DMS114 treated with DMSO at 0.1 percent for 48 hours (cell line): ENCODE data around the gene SPON2.

ENCODE experiments used
- DNase-seq: peaks from one replicate; lab custom pipeline; 2025; ENCODE audit not compliant: unreplicated experiment; lab: John Stamatoyannopoulos, UW

The SPON2 gene

DNA sequence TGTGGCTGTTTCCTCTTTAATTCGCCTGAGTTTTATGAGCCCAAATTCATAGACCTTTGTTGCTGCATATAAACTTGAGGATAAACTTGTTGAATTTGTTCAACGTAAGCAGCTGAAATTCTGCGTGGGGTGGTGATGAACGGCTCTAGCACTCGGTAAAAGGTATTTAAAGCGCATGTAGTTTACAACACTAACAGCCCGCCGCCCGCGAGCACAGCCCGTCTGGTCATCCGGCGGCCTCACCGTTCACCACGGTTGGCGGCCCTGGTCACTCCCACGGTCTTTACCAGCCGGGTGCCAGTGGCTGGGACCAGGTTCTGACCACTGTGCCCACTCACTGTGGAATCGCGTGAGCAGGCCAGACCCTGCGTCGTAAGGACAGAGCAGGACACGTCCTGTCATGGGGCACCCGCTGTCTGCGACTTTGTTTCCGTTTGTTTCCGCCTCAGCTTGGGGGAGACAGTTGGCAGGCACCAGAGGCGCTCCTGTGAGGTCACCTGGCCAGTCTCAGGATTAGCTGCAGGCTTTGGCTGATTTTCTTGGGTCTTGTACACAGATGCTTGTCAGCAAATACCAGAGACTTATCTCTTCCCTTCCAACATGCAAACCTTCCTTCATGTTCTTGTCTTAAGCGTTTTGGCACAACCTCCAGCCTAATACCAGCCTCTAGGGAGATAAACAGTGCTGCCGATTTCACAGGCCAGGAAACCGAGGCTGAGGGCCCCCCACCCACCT lies 36.8 kb upstream of the SPON2 start:
- DNase-seq, result no peak

DNA sequence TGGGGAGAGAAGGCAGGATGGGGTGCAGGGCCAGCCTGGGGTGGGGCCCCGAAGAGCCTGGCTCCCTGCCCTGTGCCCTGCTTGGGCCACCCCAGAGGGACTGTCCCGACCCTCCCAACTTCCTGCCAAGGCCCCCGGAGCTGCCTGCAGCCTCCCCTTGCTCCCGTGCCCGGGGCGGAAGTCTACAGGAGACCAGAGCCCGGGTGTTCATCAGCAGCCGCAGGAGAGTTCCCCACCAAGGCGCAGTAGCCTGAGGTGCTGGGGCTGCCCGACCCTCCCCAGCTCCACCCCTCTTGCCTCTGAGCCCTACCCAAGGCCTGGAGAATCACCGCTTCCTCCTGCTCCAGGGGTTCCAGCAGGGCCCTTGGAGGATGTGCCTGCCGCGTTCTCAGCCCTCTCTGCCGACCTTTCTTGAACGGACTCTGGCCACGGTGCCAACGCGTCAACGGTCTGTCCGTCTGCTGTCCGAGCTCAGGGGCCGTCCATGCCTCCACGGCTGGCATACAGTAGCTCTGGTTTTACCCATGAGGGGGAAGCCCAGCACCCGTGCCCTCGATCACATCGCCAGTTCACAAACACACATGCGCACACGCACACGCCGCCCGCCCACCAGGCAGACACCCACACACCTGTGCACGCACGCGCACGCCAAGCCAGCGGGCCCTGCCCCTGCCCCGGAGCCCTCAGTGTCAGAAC lies 36.0 kb upstream of the SPON2 start:
- no peak for DNase-seq

DNA sequence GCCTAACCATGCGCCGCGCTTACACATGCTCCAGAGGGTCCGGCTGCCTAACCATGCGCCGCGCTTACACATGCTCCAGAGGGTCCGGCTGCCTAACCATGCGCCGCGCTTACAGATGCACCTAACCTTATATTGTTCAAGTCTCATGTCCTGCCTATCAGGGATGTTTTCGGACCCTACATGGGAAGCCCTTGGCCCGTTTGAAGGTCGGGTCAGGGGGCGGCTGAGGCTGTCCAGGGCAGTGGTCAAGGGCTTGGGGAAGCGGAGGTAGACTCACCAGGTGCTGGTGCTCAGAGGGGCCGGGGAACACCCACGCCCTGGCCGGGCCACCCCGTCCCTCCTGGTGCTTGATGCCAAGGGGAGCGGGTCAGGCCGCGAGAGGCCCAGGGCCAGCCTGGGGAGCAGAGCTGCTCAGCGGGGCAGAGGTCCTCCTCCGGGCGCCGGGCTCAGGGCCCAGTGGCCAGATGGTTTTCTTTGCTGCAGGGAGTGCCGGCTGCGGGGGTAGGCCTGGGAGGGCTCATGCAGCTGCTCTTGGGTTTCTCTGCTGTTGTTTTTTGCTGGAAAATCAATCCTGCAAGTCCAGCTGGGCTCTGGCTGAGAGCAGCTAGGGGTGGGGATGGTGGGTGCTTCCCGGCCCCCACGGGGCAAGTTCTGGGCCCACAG lies 35.4 kb upstream of the SPON2 start:
- DNase-seq, result no peak

DNA sequence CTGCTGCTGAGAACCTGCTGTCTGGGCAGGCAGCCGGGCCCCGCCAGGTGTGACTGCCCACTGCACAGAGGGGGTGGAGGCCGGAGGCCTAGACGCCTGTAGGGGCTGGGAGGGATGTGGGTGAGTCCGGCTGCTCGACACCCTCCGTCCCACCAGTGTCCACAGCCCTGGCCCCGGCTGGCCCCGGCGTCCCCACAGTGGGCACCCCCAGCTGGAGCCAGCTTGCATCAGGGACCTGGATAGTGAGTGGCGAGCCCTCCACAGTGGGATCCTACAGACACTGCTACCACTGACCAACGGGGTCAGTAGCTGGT lies 34.7 kb upstream of the SPON2 start:
- no peak for DNase-seq

DNA sequence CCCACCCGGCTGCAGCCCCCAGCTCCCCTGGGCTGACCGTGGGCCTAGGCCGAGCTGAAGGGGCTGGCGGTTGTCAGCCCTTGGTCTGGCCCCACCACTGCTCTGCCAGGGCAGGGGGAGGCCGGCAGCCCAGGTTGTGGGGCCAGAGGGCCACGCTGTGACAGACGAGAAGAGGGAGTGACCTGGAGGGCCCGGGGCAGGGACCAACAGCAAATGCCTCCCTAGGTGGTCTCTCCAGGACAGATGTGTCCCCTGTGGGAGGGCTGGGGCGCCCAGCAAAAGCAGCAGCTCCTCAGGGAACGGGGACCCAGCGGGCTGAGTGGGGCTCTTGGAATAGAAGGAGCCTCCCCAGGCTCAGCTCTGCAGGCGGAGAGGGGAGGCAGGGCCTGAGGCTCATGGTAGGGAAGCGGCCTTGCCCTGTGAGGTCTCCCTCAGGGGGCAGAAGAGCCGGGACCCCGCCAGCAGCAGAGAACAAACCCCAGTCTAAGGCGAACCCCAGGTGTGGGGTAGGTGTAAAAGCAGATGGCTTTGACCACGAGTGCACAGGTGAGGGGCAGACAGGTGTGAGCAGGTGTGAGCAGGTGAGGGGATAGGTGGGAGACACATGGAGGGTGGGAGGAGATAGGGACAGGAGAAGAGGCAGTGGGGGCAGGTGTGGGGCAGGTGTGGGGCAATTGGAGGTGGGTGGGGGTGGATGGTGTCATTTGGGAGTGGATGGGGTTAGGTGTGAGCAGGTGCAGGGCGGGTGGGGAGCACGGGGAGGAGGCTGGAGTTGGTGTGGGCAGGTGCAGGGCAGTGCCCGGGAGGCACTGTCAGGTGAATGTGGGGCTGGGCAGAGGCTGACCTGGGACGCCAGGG lies 34.1 kb upstream of the SPON2 start:
- no peak for DNase-seq

DNA sequence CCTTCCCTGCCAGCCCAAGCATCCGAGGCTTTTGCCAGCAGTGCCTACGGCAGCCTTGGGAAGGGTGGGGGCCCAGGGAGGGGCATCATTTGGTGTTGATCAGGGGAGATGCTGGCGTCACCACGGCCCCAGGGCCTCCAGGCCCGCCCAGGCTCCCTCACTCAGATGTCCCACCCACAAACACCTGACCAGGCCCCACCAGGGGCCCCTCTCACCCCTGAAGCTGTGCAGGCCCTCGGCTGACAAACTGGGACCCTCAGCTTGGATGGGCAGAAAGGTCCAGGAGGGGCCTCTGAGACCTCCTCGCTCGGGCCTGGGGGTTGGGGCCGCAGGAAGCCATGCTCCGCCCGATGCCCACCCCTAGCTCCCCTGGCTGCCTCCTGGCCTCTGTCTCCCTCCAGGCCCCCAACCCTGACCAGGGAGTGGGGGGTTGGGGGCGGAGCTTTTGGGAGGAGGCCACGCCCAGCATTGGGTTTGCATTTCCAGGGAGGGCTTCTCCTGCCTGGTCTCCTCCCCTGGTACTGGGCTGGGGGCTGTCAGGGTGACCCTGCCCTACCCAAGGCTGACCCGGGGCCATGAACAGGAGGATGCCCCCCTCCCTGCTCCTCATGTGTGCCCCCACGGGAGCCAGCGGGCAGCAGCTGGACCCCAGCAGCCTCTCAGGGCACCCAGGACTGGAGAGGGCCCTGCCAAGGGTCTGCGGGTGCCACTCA lies 33.4 kb upstream of the SPON2 start:
- no peak for DNase-seq

DNA sequence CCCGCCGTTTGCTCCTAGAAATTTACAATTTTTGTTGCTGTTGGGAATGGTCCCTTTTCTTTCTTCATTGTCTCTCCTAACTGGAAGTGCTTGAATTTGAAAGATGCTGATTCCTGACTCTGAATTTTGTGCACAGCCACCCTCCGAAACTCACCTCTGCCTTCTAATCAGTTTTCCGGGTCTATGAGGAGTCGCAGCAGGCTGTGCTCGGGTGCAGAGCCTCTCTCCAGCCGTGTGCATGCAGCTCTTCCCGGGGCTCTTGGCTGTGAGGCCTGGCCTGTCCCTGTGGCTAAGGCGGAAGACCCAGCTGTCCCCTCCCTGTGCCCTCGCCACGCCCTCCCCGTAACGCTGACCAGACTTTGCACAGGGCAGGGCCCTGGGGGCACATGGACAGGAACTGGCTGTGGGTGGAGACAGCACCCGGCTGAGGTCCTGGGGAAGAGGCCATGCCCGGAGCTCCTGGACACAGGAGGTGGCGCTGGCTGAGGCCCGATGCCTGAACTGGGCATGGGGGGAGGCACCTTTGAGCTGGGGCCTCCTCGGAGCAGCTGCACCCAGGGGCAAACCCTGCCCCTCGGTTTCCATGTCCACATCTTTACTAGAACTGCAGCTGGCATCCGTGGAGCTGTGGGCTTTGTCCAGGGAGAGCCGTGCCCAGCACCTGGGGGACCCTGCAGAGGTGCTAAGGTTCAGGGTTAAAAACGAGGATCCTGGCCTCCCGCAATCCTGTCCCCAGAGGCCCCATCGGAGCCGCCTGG lies 32.6 kb upstream of the SPON2 start:
- DNase-seq, result no peak

DNA sequence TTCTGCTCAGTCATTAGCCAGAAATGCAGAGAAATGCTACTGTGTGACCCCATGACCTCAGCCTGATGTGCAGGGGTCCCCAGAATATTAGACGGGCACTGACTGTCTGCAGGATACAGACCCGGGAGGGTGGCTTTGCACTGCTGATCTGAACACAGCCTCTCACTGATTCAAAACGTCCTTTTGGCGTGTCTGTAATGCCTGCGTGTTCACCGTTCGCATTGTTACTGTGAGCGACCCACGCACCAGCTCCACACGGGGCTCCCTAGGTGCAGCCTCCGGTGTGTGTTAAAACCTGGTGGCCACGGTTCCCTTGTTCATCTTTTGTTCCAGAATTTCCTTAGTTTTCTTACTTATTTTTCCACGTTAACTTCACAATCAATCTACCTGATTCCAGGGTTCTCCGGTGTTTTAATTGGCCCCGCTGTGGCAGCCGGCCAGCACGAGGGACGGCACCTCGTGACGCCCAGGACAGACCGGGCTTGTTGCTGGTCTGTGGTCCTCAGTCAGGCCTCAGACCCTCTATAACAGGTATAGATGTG lies 32.0 kb upstream of the SPON2 start:
- no peak for DNase-seq

DNA sequence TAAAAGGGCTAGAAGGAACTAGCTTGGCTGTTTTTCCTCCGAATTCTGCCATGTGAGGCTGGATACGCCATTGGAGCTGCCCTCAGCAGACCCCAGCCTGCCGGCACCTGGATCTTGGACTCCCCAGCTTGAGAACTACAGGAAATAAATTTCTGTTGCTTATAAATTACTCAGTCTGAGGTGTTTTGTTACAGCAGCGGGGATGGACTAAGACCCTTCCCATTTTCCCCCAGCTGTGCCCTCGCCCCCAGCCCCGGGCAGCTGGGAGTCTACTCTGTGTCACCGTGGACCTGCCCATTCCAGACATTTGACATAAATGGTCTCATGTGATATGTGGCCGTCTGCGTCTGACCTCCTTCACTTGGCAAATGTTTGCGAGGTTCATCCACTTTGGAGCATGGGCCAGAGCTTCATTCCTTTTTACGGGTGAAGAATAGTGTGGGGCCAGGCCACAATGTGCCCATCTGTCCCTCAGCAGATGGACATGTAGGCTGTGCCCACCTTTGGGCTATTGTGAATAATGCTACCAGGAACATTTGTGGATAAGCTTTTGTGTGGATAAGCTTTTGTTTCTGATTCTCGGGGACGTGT lies 30.7 kb upstream of the SPON2 start:
- no peak for DNase-seq

DNA sequence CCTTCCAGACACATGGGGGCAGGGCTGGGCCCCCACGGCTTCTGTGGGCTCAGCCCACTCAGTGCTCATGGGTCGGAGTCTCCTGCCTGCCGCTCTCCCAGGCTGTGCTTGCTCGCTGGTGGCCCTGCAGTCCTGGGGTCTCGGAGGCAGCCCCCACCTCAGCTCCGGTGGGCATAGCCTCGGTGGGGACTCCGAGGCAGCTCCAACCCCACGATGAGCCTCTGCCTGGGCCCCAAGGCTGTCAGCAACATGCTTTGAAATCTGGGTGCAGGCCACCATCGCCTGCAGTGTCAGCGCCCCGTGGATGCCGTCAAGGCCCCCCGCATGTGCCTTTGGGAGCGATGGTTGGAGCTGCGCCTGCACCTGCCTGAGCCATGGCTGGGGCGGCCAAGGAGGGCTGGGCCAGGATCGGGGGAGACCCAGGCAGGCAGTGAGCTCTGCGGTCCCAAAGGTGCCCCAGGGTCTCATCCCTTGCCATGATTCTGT lies 30.2 kb upstream of the SPON2 start:
- no peak for DNase-seq

DNA sequence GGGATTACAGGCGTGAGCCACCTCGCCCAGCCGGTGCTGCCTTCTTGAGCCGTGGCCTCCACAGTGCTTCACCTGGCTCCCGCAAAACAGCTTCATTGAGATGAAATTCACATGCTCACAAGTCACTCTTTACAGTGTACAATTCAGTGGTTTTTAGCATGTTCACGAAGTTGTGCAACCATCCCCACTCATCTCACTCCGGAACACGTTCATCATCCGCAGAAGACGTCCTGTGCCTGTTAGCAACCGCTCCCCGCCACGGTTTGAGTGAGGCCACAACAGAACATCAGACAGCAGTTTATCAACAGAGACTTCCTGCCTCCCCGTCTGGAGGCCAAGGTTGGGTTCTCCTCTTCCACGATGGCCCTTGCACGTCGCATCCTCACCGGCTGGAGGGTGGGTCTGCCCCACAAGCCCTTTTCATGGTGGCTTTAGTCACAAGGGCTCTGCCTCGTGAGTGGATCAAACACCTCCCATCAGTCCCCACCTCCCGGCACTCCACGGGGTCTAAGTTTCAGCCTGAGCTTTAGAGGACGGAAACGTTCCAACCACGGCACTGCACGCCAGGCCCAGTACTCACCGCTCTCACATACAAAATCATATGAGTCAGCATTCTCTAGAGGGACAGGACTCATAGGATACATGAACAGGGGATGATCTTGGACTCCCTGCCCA lies 29.6 kb upstream of the SPON2 start:
- no peak for DNase-seq

DNA sequence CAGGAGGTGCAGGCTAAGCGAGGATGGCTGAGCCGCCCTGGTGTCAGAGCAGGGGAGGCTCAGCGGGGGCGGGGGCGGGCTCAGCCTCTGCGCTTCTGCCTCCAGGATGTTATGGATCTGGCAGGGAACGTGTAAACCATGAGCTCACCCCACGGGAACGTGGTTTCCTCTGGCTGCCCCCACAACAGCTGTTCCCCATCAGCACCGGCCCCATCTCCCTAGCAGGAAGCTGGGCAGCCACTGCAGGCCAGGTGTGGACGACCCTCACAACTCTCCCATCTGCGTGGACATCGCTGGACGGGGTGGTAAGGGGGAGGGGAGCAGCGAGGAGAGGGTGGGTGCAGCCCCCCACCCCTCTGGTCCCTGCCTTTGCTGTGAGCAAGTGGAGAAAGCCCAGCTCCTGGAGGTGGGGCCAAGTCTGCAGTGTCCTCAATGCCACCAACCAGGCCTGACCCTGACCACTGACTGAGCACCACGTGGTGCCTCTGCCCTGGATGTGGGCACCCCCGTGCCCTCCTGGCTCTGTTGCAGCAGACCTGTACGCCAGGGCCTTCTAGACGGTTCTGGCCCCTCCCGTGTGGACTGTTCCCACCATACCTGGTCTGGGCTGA lies 28.1 kb upstream of the SPON2 start:
- no peak for DNase-seq

DNA sequence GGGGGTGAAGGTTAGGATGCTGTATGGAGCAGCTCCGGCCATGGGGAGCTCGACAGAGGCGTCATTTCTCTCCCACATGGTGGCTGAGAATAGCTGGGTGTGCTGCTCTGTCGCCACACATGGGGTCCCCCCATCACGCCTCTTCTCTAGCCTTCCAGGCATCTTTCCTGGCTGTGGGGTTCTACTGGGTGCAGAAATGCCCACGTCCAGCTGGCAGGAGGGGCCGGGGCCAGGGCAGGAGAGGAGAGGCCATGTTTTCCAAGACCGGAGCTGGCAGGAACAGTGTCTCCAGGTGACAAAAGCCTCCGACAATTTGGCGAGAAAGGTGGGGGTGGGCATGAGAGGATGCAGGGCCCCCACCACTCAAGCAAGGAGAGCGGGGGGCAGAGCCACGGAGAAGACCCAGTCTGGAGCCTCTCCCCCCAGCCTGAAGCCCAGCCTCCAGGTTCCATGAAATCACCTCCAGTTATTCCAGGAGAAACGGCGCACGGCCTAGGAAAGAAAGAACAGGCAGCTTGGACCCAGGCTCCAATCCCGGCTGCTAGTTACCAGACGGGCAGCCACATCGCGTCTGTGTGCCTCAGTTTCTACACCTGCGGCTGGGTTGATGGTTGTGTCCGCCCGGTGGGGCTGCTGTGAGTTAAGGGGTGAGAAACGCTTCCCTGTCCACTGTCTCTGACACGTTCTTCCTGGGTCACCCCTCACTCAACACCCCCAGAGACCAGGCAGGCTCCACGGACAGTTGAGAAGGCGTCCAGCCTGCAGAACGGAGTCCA lies 27.4 kb upstream of the SPON2 start:
- no peak for DNase-seq

DNA sequence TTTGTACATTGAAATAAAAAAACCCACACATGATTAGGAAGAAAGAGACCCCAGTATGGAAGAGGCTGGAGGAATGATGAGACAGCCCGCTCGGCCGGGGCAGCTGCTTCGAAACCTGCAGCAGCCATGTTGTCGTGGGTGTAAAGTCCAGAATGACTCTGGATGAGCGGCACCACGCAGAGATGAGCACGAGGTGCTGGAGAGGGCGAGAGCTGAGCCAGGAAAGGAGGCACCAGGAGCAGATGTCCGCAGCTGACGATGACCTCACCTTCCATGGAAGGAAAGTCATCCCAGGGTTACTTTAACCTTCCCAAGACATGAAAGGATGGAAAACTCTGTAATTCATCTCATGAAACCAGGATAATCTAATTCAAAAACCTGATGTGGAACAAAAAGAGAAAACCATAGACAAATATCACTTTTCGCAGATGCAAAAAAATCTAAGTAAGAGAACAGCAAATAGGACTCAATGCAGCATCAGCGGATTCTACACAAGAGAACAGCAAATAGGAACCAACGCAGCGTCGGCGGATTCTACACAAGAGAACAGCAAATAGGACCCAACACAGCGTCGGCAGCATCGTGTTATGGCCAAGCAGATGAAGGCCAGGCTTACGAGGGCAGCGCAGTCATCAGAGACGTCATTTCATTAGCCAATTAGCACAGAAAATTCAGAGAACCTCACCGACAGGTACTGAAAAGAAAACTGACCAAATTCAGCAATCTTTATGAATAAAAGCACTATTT lies 25.9 kb upstream of the SPON2 start:
- no peak for DNase-seq

DNA sequence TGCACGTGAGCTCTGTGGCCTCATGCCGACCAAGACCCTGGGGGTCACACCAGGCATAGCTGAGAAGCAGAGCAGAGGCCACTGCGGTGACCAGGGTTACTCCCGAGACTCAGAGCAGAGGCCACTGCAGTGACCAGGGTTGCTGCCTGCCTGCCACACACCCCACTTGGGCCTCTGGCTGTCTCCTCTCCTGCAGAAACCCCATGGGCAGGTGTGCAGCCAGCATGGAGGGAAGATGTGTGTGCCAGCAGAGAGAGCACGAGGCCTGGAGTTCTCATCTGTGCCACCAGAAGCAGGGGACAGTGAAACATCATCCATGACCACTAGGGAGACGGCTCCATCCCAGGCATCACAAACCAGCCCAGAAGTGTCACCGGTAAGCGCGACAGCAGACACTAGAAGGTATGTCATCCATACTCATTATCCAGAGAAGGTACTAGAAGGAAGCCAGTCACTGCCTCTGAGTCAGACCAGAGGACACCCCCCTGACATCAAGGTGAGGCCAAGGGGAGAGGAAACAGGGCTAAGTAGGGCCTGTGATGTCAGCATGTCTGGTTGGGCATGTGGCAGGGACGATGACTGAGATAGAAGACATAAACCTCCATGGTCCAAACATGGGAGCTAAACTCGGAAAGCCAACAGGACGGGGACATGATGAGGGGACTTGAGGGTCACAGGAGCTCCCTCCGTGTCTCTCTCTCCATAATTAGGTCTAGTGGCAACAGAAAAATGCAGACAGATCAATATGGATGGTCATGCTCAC lies 24.2 kb upstream of the SPON2 start:
- DNase-seq, result no peak

DNA sequence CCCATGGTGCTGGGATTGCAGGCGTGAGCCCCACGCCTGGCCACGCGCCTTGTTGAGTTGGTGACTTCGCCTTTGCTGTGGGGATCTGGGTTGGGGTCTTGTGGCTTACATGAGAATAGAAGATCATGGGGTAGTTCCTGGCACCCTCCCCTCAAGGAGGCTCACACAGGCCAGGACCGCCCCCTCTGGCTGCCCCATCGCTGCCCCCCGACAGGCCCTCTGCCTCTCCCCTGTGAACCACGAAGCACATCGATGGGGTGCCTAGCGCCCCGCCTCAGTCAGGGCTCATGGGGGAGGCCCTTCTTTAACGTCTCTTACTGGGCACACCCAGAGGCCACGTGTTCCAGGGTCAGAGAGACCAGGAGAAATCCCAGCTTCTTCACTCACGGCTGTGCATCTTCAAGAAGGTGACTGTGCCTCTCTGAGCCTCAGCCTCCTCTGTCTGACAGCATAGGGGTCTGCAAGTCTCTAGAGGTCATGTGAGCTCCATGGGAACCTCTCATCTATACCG lies 23.6 kb upstream of the SPON2 start:
- DNase-seq, result no peak
